ENCODE measurements around the gene CTNNA3.

DNA sequence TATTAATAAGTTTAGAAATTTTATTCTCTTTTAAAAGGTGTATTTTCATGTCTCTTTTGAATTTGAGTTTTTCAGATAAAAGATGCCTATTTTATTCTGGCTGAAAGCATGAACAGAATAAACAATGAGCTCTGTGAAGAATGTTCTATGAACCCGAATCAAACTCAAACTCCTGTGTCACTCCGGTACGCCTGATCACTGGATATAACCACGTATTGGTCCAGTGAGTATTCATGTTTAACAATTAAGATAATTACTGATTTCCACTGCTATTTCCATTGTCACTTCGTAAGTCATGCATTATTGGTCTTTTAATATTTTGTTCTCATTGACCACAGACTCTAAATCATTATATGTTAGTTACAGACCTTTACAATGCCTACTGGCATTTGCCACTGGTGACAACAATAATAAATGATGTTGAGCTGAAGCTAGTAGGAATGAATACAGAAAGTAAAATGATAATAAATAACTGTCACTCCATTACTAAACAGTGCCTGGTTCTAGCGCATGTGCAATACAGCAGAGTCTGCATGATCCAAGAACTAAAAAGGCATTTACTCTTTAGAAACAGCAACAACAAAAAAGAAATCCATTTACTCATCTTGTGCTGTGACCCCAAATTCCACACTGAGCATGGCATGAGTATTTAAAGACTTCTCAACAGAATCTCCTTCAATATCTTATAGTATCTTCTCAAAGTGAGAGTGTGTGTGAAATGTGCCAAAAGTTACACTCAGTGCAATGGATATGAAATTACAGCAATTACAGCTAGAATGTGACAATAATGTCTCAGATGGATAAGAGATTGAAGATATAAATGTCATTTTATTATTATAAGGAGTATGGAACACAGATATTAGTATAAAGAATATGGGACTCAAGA lies 1597.2 kb downstream of the CTNNA3 start:
- TF ChIP-seq, protein P1, sequence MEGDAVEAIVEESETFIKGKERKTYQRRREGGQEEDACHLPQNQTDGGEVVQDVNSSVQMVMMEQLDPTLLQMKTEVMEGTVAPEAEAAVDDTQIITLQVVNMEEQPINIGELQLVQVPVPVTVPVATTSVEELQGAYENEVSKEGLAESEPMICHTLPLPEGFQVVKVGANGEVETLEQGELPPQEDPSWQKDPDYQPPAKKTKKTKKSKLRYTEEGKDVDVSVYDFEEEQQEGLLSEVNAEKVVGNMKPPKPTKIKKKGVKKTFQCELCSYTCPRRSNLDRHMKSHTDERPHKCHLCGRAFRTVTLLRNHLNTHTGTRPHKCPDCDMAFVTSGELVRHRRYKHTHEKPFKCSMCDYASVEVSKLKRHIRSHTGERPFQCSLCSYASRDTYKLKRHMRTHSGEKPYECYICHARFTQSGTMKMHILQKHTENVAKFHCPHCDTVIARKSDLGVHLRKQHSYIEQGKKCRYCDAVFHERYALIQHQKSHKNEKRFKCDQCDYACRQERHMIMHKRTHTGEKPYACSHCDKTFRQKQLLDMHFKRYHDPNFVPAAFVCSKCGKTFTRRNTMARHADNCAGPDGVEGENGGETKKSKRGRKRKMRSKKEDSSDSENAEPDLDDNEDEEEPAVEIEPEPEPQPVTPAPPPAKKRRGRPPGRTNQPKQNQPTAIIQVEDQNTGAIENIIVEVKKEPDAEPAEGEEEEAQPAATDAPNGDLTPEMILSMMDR (IDR thresholded peaks at IDR 0.05; ENCODE audit: extremely low read depth in 1 of 2, insufficient read depth in 1 of 2, low read depth in 1 of 2, low read length in 2 of 2) = no peak
- TF ChIP-seq POLR2A (IDR thresholded peaks at IDR 0.05; ENCODE audit: low read depth, low read length) = no peak
- no peak for TF ChIP-seq POLR2AphosphoS5 (IDR thresholded peaks at IDR 0.05; ENCODE audit: insufficient read depth, low read depth, low read length)
- TF ChIP-seq EZH2 (IDR thresholded peaks at IDR 0.05; ENCODE audit: borderline replicate concordance, low read depth, low read length, severe bottlenecking) = no peak
- no peak for TF ChIP-seq MAX (IDR thresholded peaks at IDR 0.05; ENCODE audit: insufficient read depth, insufficient read length)
- no peak for TF ChIP-seq JUN (IDR thresholded peaks at IDR 0.05; ENCODE audit: borderline replicate concordance, insufficient read depth, insufficient read length, low read depth)
- TF ChIP-seq FOS (IDR thresholded peaks at IDR 0.05; ENCODE audit: borderline replicate concordance, insufficient read depth, low read length) = no peak
- no peak for TF ChIP-seq MYC (IDR thresholded peaks at IDR 0.05; ENCODE audit: low read depth, low read length)
- TF ChIP-seq GATA2 (IDR thresholded peaks at IDR 0.05; ENCODE audit: insufficient read depth, insufficient read length, low read depth, low read length) = no peak
